Left lung (tissue), 10 donors: ENCODE measurements around the gene LEP. TPM values are rescaled to one million over a fixed set of nuclear protein-coding genes. Genes with fewer than 3 reads are reported as not detected.

Source experiments
- ATAC-seq: fragments of 200-7000 bp; cut with Tn5 transposase; one replicate; pipeline ENCODE4 v1.9.1; 2020; ENCODE audit warnings: moderate library complexity
- DNase-seq, 4 donors: peaks; one replicate each; pipeline ENCODE4 v3.0.0-alpha.2; 2013 to 2020
- H3K27ac ChIP-seq, 2 donors: fragments of 200-600 bp; sonication (generic) in 1 of 2; one replicate each; pipeline versions ENCODE4 v1.5.0 to v1.8.0; 2020 to 2021
- H3K27me3 ChIP-seq, 2 donors: fragments of 200-600 bp; sonication (generic) in 1 of 2; one replicate each; pipeline versions ENCODE4 v1.5.0 to v1.8.0; 2020 to 2021
- H3K36me3 ChIP-seq, 2 donors: fragments of 200-600 bp; sonication (generic) in 1 of 2; one replicate each; pipeline versions ENCODE4 v1.5.0 to v1.8.0; 2020 to 2021
- H3K4me1 ChIP-seq, 2 donors: fragments of 200-600 bp; one replicate each; pipeline ENCODE4 v1.8.0; 2021
- H3K4me3 ChIP-seq, 2 donors: fragments of 200-600 bp; sonication (generic) in 1 of 2; one replicate each; pipeline versions ENCODE4 v1.5.0 to v1.8.0; 2020 to 2021; ENCODE audit warnings: mild to moderate bottlenecking in 1 of 2
- H3K9me3 ChIP-seq, 2 donors: fragments of 200-600 bp; sonication (generic) in 1 of 2; one replicate each; pipeline versions ENCODE4 v1.5.0 to v1.8.0; 2020 to 2021
- CTCF ChIP-seq, 2 donors: fragments of 200-600 bp; sonication (generic) in 1 of 2; IDR thresholded peaks; one replicate each; pipeline versions ENCODE4 v1.5.0 to v1.8.0; 2021; ENCODE audit warnings: antibody characterized with exemption in 2 of 2
- intact Hi-C, 2 donors: fragments of 100-400 bp; cut with DNase I; formaldehyde crosslinking; loops; one replicate each; pipeline versions ENCODE4 v1.11.2 to v1.14.2; 2022
- polyA plus RNA-seq, 6 donors: library from polyadenylated mRNA; unstranded; fragments of 120-200 nt; gene quantifications; one replicate each; pipeline ENCODE4 v1.2.1, GENCODE V29; 2013; ENCODE audit not compliant: insufficient read length in 6 of 6
- total RNA-seq, 2 donors: library from RNA; stranded (reverse); fragmentation: NEBNext Ultra II Directional; extraction: Animal tissue kit (Norgen Biotek cat#: 25700); gene quantifications; one replicate each; pipeline ENCODE4 v1.2.1, GENCODE V29; 2021
- donor health status: DM: no; HTN: yes; CAD: no.
- donor health status: DM: no; HTN: no; CAD: no.

LEP gene
- total and polyA plus RNA-seq, 8 donors, result 0.04 to 0.16 (median 0.11) TPM

GRCh38 chr7:128197989-128198580 is 43.0 kb upstream of the LEP start:
- Histone ChIP-seq H3K27me3 (peaks cover 28 to 31% of the 10 kb centered on the region in 2 donors), H3K27ac (no peak overlapping the region), H3K4me1 (peaks cover 5 to 8% of the 10 kb centered on the region in 2 donors), H3K4me3 (no peak overlapping the region), H3K9me3 (peaks cover 0 to 28% of the 10 kb centered on the region in 2 donors), H3K36me3 (no peaks in the 10 kb centered on the region)
- ATAC-seq (no peak), DNase-seq (no peak)
- intact Hi-C loops, result no loop called here
- TF ChIP-seq CTCF (IDR thresholded peaks at IDR 0.05), result no peak

- H3K36me3 ChIP-seq, result no peaks in the 10 kb centered on the region
- intact Hi-C loops, result loop anchor here in 1 of 2 donors (10.0 kb wide), 1 partner anchor 496 kb away; no protein-coding TSS in a partner anchor
- H3K4me3 ChIP-seq, result no peak overlapping the region
- peaks cover 5 to 8% of the 10 kb centered on the region in 2 donors for H3K4me1 ChIP-seq
- no peak overlapping the region for H3K27ac ChIP-seq
- H3K27me3 ChIP-seq, result peaks cover 34 to 49% of the 10 kb centered on the region in 2 donors
- DNase-seq (no peak), ATAC-seq (no peak)
- TF ChIP-seq CTCF (IDR thresholded peaks at IDR 0.05), result no peak
- H3K9me3 ChIP-seq, result peaks cover 0 to 11% of the 10 kb centered on the region in 2 donors
Measured at GRCh38 chr7:128200376-128200775, 40.7 kb upstream of the LEP start.

- Histone ChIP-seq H3K27me3 (peaks cover 34 to 56% of the 10 kb centered on the region in 2 donors), H3K9me3 (peaks cover 0 to 3% of the 10 kb centered on the region in 2 donors), H3K4me1 (peaks cover 5 to 8% of the 10 kb centered on the region in 2 donors), H3K27ac (no peak overlapping the region), H3K4me3 (peak overlapping the region in 1 of 2 donors; percentile 8), H3K36me3 (no peaks in the 10 kb centered on the region)
- intact Hi-C loops, result loop anchor here in 1 of 2 donors (10.0 kb wide), 1 partner anchor 496 kb away; no protein-coding TSS in a partner anchor
- no peak for ATAC-seq
- TF ChIP-seq CTCF (IDR thresholded peaks at IDR 0.05), result no peak
- no peak for DNase-seq
Measured at GRCh38 chr7:128201067-128201689, 39.9 kb upstream of the LEP start.

GRCh38 chr7:128201690-128202085 is 39.4 kb upstream of the LEP start:
- no peak for TF ChIP-seq CTCF (IDR thresholded peaks at IDR 0.05)
- no peak overlapping the region for H3K27ac ChIP-seq
- H3K9me3 ChIP-seq, result no peaks in the 10 kb centered on the region
- H3K4me1 ChIP-seq, result peaks cover 5 to 8% of the 10 kb centered on the region in 2 donors
- DNase-seq (no peak), ATAC-seq (no peak)
- no peaks in the 10 kb centered on the region for H3K36me3 ChIP-seq
- no peak overlapping the region for H3K4me3 ChIP-seq
- intact Hi-C loops, result loop anchor here in 1 of 2 donors (10.0 kb wide), 1 partner anchor 497 kb away; no protein-coding TSS in a partner anchor
- H3K27me3 ChIP-seq, result peaks cover 34 to 61% of the 10 kb centered on the region in 2 donors

GRCh38 chr7:128202287-128202957 is 38.7 kb upstream of the LEP start:
- no peak overlapping the region for H3K27ac ChIP-seq
- intact Hi-C loops, result loop anchor here in 1 of 2 donors (10.0 kb wide), 1 partner anchor 498 kb away; no protein-coding TSS in a partner anchor
- peaks cover 5 to 8% of the 10 kb centered on the region in 2 donors for H3K4me1 ChIP-seq
- no peak for DNase-seq
- no peaks in the 10 kb centered on the region for H3K9me3 ChIP-seq
- H3K27me3 ChIP-seq, result peaks cover 34 to 68% of the 10 kb centered on the region in 2 donors
- ATAC-seq, result no peak
- H3K4me3 ChIP-seq, result no peak overlapping the region
- no peak for TF ChIP-seq CTCF (IDR thresholded peaks at IDR 0.05)
- no peaks in the 10 kb centered on the region for H3K36me3 ChIP-seq
